ENCODE results near the gene ATP6V0D1.

Gene ATP6V0D1

GRCh38 chr16:67462279-67462655, 18.7 kb downstream of the ATP6V0D1 start:
- no peak for DNase-seq (ENCODE audit: low spot score)

- DNase-seq (ENCODE audit: low spot score): no peak
These were observed 19.2 kb downstream of the ATP6V0D1 start for GRCh38 chr16:67461600-67462278.

- DNase-seq (ENCODE audit: low spot score): no peak
These were observed 20.0 kb downstream of the ATP6V0D1 start for GRCh38 chr16:67460961-67461360.

GRCh38 chr16:67460168-67460567, 20.8 kb downstream of the ATP6V0D1 start:
- no peak for DNase-seq (ENCODE audit: low spot score)

- no peak for DNase-seq (ENCODE audit: low spot score)
These were observed 21.2 kb downstream of the ATP6V0D1 start for GRCh38 chr16:67459861-67460150.

GRCh38 chr16:67459066-67459860, 21.7 kb downstream of the ATP6V0D1 start:
- no peak for DNase-seq (ENCODE audit: low spot score)

GRCh38 chr16:67458121-67458641, 22.8 kb downstream of the ATP6V0D1 start:
- no peak for DNase-seq (ENCODE audit: low spot score)

- DNase-seq (ENCODE audit: low spot score): no peak
These were observed 23.3 kb downstream of the ATP6V0D1 start for GRCh38 chr16:67457611-67458010.

- DNase-seq (ENCODE audit: low spot score): no peak
These were observed 24.4 kb downstream of the ATP6V0D1 start for GRCh38 chr16:67456391-67457081.

GRCh38 chr16:67454852-67455251, 26.1 kb downstream of the ATP6V0D1 start:
- no peak for DNase-seq (ENCODE audit: low spot score)

GRCh38 chr16:67454104-67454503, 26.9 kb downstream of the ATP6V0D1 start:
- no peak for DNase-seq (ENCODE audit: low spot score)

GRCh38 chr16:67451704-67452435, 29.1 kb downstream of the ATP6V0D1 start:
- DNase-seq (ENCODE audit: low spot score): no peak

GRCh38 chr16:67451061-67451703, 29.8 kb downstream of the ATP6V0D1 start:
- no peak for DNase-seq (ENCODE audit: low spot score)

GRCh38 chr16:67449739-67450138, 31.2 kb downstream of the ATP6V0D1 start:
- DNase-seq (ENCODE audit: low spot score): no peak

GRCh38 chr16:67449336-67449735, 31.6 kb downstream of the ATP6V0D1 start:
- no peak for DNase-seq (ENCODE audit: low spot score)

- DNase-seq (ENCODE audit: low spot score): no peak
These were observed 32.4 kb downstream of the ATP6V0D1 start for GRCh38 chr16:67448580-67448979.

- DNase-seq (ENCODE audit: low spot score): peak; percentile 31
These were observed 33.4 kb downstream of the ATP6V0D1 start for GRCh38 chr16:67447508-67448076.

GRCh38 chr16:67446968-67447507, 33.9 kb downstream of the ATP6V0D1 start:
- no peak for DNase-seq (ENCODE audit: low spot score)

GRCh38 chr16:67445913-67446907, 34.7 kb downstream of the ATP6V0D1 start:
- DNase-seq (ENCODE audit: low spot score): no peak

- DNase-seq (ENCODE audit: low spot score): no peak
These were observed 35.5 kb downstream of the ATP6V0D1 start for GRCh38 chr16:67445441-67445912.
